T-cell (primary cell): ENCODE measurements around the gene OR2V2. TPM values are rescaled to one million over a fixed set of nuclear protein-coding genes. Genes with fewer than 3 reads are reported as not detected.
A peak's percentile ranks its signal among the peaks of the same experiment; 100 is the strongest.
"Not testable (repeated sequence)": the region's sequence is repeated elsewhere in the genome, so short reads cannot be mapped to it uniquely, and the experiment has no call there.

ENCODE experiments used
- ATAC-seq, 4 experiments: fragments of 200-7000 bp in 3 of 4; fragments of 150-1000 bp in 1 of 4; cut with Tn5 transposase; replicated peaks in 1 of 4; 1 replicate in 3 of 4; 2 replicates in 1 of 4; pipeline ENCODE4 v1.10.0; 2021; ENCODE audit warnings: moderate library complexity in 3 of 4, mild to moderate bottlenecking in 2 of 4, moderate number of reproducible peaks in 1 of 4
- CTCF ChIA-PET, 2 donors: fragments of 300-600 bp; sonication (Branson Sonifier 250); formaldehyde crosslinking; loops; one replicate each; lab custom pipeline; 2022; ENCODE audit warnings: antibody characterized with exemption in 2 of 2; lab: Charles Lee
- POLR2A ChIA-PET, 2 donors: fragments of 300-600 bp; sonication (Branson Sonifier 250); formaldehyde crosslinking; loops; one replicate each; lab custom pipeline; 2022; ENCODE audit warnings: antibody characterized with exemption in 2 of 2; lab: Charles Lee
- DNase-seq, 35 experiments: peaks; one replicate each; pipeline versions ENCODE4 v3.0.0 to v3.0.0-alpha.2; 2013 to 2023
- H3K27ac ChIP-seq: one replicate; pipeline ENCODE4 v1.5.1; 2013; ENCODE audit warnings: low read length
- H3K27me3 ChIP-seq, 2 experiments: replicated peaks in 1 of 2; 1 replicate in 1 of 2; 2 replicates in 1 of 2; pipeline versions ENCODE4 v1.6.1 to v1.7.0; 2013; ENCODE audit warnings: low read length in 1 of 2, mixed read lengths in 1 of 2; ENCODE audit not compliant: control insufficient read depth in 2 of 2, insufficient read depth in 2 of 2; ENCODE audit errors: extremely low read depth in 1 of 2
- H3K36me3 ChIP-seq, 2 donors: 1 replicate in 1 of 2; 2 replicates in 1 of 2; pipeline versions ENCODE4 v1.6.1 to v1.7.0; 2013; ENCODE audit warnings: low read length in 1 of 2; ENCODE audit not compliant: control insufficient read depth in 2 of 2, insufficient read depth in 1 of 2; ENCODE audit errors: extremely low read depth in 1 of 2
- H3K4me1 ChIP-seq, 2 experiments: 1 replicate in 1 of 2; 2 replicates in 1 of 2; pipeline versions ENCODE4 v1.6.1 to v1.7.0; 2013; ENCODE audit warnings: low read length in 2 of 2, mixed read lengths in 1 of 2; ENCODE audit not compliant: insufficient read depth in 2 of 2, control insufficient read depth in 1 of 2; ENCODE audit errors: extremely low read depth in 1 of 2
- H3K4me3 ChIP-seq, 2 donors: 1 replicate in 1 of 2; 2 replicates in 1 of 2; pipeline versions ENCODE4 v1.5.1 to v1.7.0; 2013; ENCODE audit warnings: mild to moderate bottlenecking in 2 of 2, low read length in 1 of 2, moderate library complexity in 1 of 2; ENCODE audit not compliant: control insufficient read depth in 1 of 2; ENCODE audit errors: extremely low read depth in 1 of 2
- H3K9me3 ChIP-seq: 2 replicates; pipeline ENCODE4 v1.7.0; 2013
- H3K27ac Mint-ChIP-seq, 2 donors: one replicate each; pipeline ENCODE4 v1.8.0; 2020 to 2021; ENCODE audit warnings: mild to moderate bottlenecking in 2 of 2, mixed read lengths in 2 of 2
- H3K27me3 Mint-ChIP-seq, 2 donors: one replicate each; pipeline ENCODE4 v1.8.0; 2021 to 2022; ENCODE audit warnings: mixed read lengths in 2 of 2
- H3K36me3 Mint-ChIP-seq: one replicate; pipeline ENCODE4 v1.8.0; 2021; ENCODE audit warnings: mixed read lengths
- H3K4me1 Mint-ChIP-seq, 3 donors: one replicate each; pipeline ENCODE4 v1.8.0; 2020 to 2022; ENCODE audit warnings: mixed read lengths in 3 of 3, mild to moderate bottlenecking in 1 of 3
- H3K4me3 Mint-ChIP-seq, 3 donors: one replicate each; pipeline ENCODE4 v1.8.0; 2020 to 2022; ENCODE audit warnings: mild to moderate bottlenecking in 3 of 3, mixed read lengths in 3 of 3, moderate library complexity in 3 of 3
- H3K9me3 Mint-ChIP-seq, 3 donors: one replicate each; pipeline ENCODE4 v1.8.0; 2020 to 2022; ENCODE audit warnings: mixed read lengths in 3 of 3
- WGBS: methylation state at CpG from one replicate; pipeline ENCODE4 v1.1.5; 2013; ENCODE audit warnings: missing lambda C conversion rate; ENCODE audit not compliant: insufficient coverage; 5-methylcytosine and 5-hydroxymethylcytosine counted together
- total RNA-seq, 35 experiments: library from RNA in 6 of 35; stranded (reverse) in 6 of 35; fragments of 120-200 nt in 1 of 35; gene quantifications; one replicate each; pipeline versions ENCODE4 v1.2.1 to v1.2.4 and lab custom pipeline; 2013 to 2026

OR2V2 gene
- total RNA-seq, 5 donors from 2014 or later (not counting 1 experiment from before 2014, with no cell fraction given): not detected

DNA sequence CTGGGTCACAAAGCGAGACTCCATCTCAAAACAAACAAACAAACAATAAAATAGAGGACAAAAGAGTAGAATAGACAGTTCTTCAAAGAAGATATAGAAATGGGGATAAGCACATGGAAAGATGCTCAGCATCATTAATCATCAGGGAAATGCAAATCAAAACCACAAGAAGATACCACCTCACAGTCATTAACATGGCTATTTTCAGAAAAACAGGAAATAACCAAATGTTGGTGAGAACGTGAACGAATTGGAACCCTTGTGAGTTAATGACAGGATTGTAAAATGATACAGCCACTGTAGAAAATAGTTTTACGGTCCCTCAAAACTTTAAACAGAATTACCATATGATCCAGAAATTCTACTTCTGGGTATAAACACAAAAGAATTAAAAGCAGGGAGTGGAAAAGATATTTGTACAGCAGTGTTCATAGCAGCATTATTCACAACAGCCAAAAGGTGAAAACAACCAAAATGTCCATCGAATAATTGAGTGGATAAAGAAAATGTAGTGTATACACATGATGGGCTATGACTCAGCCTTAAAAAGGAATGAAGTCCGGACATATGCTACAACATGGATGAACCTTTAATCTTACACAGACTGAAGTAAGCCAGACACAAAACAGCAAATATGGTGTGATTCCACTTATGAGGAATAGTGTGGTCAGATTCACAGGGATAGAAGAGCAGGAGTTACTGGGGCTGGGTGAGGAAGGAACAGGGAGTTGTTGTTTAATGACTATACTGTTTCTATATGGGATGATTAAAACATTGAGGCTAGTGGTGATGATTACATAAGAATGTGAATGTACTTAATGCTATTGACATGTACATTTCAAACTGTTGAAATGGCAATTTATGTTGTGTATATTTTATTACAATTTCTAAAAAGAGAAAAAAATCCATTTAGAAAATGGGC, 19.7 kb downstream of the OR2V2 start:
- Histone ChIP-seq H3K27ac (no peak overlapping the region), H3K9me3 (no peaks in the 10 kb centered on the region), H3K36me3 (no peaks in the 10 kb centered on the region), H3K4me3 (no peak overlapping the region), H3K27me3 (peaks cover 18 to 74% of the 10 kb centered on the region in 2 experiments), H3K4me1 (peaks cover 2 to 28% of the 10 kb centered on the region in 2 experiments)
- H3K27ac Mint-ChIP-seq: no peak overlapping the region
- 100% methylated on average over 1 of the region's 6 CpGs for WGBS
- CTCF ChIA-PET: no interaction called here
- POLR2A ChIA-PET: no interaction called here
- ATAC-seq (no peak), DNase-seq (peak in 1 of 35 experiments; percentile 23)
- H3K27me3 Mint-ChIP-seq: peaks cover 8 to 91% of the 10 kb centered on the region in 2 donors
- no peak overlapping the region for H3K4me3 Mint-ChIP-seq
- H3K36me3 Mint-ChIP-seq: no peaks in the 10 kb centered on the region
- no peaks in the 10 kb centered on the region for H3K9me3 Mint-ChIP-seq
- peaks cover 30 to 57% (median 45%) of the 10 kb centered on the region in 3 donors for H3K4me1 Mint-ChIP-seq

DNA sequence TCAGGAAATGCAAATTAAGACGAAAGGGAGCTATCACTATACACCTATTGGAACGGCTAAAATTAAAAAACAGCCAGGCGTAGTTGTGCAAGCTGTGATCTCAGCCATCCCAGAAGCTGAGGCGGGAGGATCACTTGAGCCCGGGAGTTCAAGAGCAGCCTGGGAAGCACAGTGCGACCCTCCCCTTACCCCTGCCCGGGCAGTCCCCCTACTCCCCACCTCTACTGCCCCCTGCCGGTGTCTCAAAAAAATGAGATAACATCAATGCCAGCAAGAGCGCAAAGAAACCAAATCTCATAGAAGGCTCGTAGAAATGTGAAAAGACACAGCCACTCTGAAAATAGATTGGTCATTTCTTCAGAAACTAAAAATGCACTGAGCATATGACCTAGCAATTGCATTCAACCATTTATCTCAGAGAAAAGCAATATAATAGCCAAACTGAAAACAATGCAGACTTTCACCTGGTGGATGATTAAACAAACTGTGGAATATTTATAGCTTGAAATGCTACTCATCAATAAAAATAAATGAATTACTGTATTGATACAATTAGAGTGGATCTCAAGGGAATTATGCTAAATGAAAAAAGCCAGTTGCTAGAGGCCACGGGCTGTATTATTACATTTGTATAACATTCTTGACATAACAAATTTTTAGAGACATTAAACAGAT, 20.6 kb downstream of the OR2V2 start:
- Histone ChIP-seq H3K4me1 (peaks cover 6 to 33% of the 10 kb centered on the region in 2 experiments), H3K27ac (no peak overlapping the region), H3K36me3 (no peaks in the 10 kb centered on the region), H3K4me3 (no peak overlapping the region), H3K27me3 (peaks cover 25 to 74% of the 10 kb centered on the region in 2 experiments), H3K9me3 (no peaks in the 10 kb centered on the region)
- peaks cover 8 to 93% of the 10 kb centered on the region in 2 donors for H3K27me3 Mint-ChIP-seq
- peak in 2 of 35 experiments; percentile 20 to 53 for DNase-seq
- ChIA-PET CTCF (interaction anchor here in 1 of 2 donors (1.8 kb wide), 1 partner anchor 24 kb away, joined by 4 read pairs; no protein-coding TSS in a partner anchor), POLR2A (no interaction called here)
- no peak overlapping the region for H3K27ac Mint-ChIP-seq
- no peaks in the 10 kb centered on the region for H3K36me3 Mint-ChIP-seq
- H3K9me3 Mint-ChIP-seq: no peaks in the 10 kb centered on the region
- no peak overlapping the region for H3K4me3 Mint-ChIP-seq
- H3K4me1 Mint-ChIP-seq: peaks cover 36 to 62% (median 51%) of the 10 kb centered on the region in 3 donors
- no peak for ATAC-seq
- 35% methylated on average over 5 of the region's 11 CpGs for WGBS

DNA sequence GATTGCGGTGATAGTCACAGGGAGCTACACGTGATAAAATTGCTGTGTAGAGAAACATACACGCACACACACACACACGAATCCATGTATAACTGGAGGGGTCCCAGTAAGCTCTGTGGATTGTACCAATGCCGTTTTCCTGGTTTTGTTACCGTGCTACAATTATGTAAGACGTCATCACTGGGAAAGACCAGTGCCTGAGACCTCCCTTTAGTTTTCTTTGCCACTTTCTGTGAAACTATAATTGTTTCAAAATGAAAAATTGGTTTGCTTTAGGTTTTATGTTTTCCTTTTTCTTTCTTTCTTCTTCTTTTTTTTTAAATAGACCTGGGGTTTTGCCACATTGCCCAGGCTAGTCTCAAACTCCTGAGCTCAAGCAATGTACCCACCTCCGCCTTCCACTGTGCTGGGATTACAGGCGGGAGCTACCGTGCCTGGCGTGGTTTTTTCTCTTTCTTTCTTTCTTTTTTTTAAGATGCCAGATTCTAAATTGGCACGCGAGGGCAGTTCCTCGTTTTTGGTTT, 21.3 kb downstream of the OR2V2 start:
- no peaks in the 10 kb centered on the region for H3K9me3 Mint-ChIP-seq
- Histone ChIP-seq H3K4me3 (no peak overlapping the region), H3K9me3 (no peaks in the 10 kb centered on the region), H3K27ac (no peak overlapping the region), H3K27me3 (peaks cover 25 to 77% of the 10 kb centered on the region in 2 experiments), H3K36me3 (no peaks in the 10 kb centered on the region), H3K4me1 (peaks cover 9 to 38% of the 10 kb centered on the region in 2 experiments)
- ChIA-PET CTCF (interaction anchor here in 1 of 2 donors (1.8 kb wide), 1 partner anchor 23 kb away, joined by 4 read pairs; no protein-coding TSS in a partner anchor), POLR2A (no interaction called here)
- H3K4me3 Mint-ChIP-seq: peak overlapping the region in 1 of 3 donors; percentile 70
- 60% methylated on average over 1 of the region's 14 CpGs for WGBS
- H3K27me3 Mint-ChIP-seq: peaks cover 8 to 93% of the 10 kb centered on the region in 2 donors
- H3K27ac Mint-ChIP-seq: peak overlapping the region in 1 of 2 donors; percentile 41
- no peak for DNase-seq
- no peaks in the 10 kb centered on the region for H3K36me3 Mint-ChIP-seq
- ATAC-seq: no peak
- peaks cover 37 to 66% (median 52%) of the 10 kb centered on the region in 3 donors for H3K4me1 Mint-ChIP-seq

DNA sequence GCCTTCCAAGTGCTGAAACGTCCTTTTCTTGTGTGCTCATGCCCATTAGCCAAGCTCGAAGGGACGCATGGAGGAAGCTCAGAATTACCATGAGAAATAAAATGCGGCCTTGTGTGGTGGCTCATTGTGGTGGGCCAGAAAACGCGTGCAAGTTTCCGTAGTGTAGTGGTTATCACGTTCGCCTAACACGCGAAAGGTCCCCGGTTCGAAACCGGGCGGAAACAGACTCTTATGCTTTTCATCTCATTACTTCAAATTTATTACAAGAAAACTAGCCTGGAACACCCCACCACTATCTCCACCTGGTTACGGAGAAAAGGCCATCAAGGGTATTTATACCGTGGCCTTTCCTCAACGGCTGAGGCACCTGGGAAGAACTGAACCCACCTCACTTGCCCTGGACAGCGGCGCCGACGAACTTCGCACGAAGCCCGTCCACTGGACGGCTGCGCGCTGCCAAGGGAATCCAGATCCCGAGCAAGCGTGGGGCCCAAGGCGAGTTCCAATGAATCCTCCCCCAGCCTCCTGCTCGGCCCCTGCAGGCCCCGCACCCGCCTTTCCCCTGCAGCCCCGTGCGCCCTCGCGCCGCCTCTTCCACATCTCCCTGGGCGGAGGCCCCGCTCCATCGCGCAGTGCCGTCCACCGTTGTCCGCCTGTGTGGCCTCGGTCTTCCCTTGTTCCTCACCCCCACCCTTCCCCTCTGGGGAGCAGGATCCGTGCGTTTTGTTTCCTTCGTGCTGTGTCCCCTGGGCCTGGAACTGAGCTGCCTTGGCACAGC, 22.3 kb downstream of the OR2V2 start:
- WGBS: 10% methylated on average over 38 of the region's 50 CpGs

DNA sequence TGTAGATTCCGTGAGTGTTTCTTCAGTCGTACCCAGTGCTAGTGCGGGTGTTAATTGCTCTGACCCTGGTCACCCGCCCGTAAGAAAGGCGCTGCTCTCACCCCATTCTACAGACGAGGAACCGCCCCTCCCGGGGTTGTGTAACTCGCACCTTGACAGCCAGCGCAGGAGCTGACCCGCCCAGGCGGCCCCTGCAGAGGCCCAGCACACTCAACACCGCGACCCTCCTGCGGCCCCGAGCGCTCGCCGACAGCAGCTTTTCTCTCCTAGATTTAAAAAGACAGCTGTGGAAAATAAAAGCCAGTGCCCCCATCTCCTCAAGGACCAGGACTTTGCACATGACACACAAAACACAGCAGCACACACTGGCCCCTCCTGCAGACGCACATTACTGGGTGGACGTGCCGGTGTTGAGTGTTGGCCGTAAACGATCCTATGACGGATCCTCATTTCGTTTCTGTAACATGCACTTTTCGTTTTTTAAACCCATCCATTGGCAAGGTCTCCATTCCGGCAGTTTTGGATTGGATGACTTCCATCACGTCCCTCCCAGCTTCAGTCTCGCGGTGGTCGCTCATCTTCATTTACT, 22.9 kb downstream of the OR2V2 start:
- no peak for ATAC-seq
- no peak for DNase-seq
- 26% methylated on average over 33 of the region's 33 CpGs for WGBS
- Mint-ChIP-seq H3K27ac (no peak overlapping the region), H3K36me3 (no peaks in the 10 kb centered on the region), H3K27me3 (peaks cover 8 to 88% of the 10 kb centered on the region in 2 donors), H3K9me3 (no peaks in the 10 kb centered on the region), H3K4me3 (peak overlapping the region in 1 of 3 donors; percentile 70), H3K4me1 (peaks cover 33 to 61% (median 46%) of the 10 kb centered on the region in 3 donors)
- no peaks in the 10 kb centered on the region for H3K36me3 ChIP-seq
- H3K9me3 ChIP-seq: no peaks in the 10 kb centered on the region
- H3K4me3 ChIP-seq: peak overlapping the region in 1 of 2 donors; percentile 44
- peaks cover 25 to 79% of the 10 kb centered on the region in 2 experiments for H3K27me3 ChIP-seq
- ChIA-PET CTCF (interaction anchor here in 1 of 2 donors (0.7 kb wide), 1 partner anchor 52 kb away, joined by 3 read pairs; no protein-coding TSS in a partner anchor), POLR2A (no interaction called here)
- no peak overlapping the region for H3K27ac ChIP-seq
- H3K4me1 ChIP-seq: peaks cover 9 to 32% of the 10 kb centered on the region in 2 experiments

More for the DNA sequence above, 22.3 kb downstream of the OR2V2 start:
- peaks cover 8 to 91% of the 10 kb centered on the region in 2 donors for H3K27me3 Mint-ChIP-seq
- CTCF ChIA-PET: interaction anchor here in 1 of 2 donors (1.8 kb wide), 1 partner anchor 22 kb away, joined by 4 read pairs; no protein-coding TSS in a partner anchor
- ATAC-seq (peak; percentile 33 to 58 (median 44)), DNase-seq (peak in 32 of 35 experiments; percentile 40 to 83 (median 65))
- Histone ChIP-seq H3K4me1 (peaks cover 9 to 34% of the 10 kb centered on the region in 2 experiments), H3K4me3 (peak overlapping the region in 1 of 2 donors; percentile 44), H3K27me3 (peaks cover 25 to 78% of the 10 kb centered on the region in 2 experiments)
- H3K9me3 Mint-ChIP-seq, POLR2A ChIA-PET, H3K9me3 ChIP-seq, H3K36me3 Mint-ChIP-seq, H3K27ac ChIP-seq, H3K36me3 ChIP-seq: not testable (repeated sequence)
- peak overlapping the region in 1 of 2 donors; percentile 22 for H3K27ac Mint-ChIP-seq
- peaks cover 35 to 64% (median 49%) of the 10 kb centered on the region in 3 donors for H3K4me1 Mint-ChIP-seq
- H3K4me3 Mint-ChIP-seq: peak overlapping the region in 1 of 3 donors; percentile 70
